ENCODE data around the gene SMPX.

Gene SMPX

GRCh38 chrX:21744721-21745120, 13.2 kb downstream of the SMPX start:
- DNase-seq (ENCODE audit: low read depth in 1 of 2, low spot score in 1 of 2), result no peak

GRCh38 chrX:21744060-21744459, 13.9 kb downstream of the SMPX start:
- no peak for DNase-seq (ENCODE audit: low read depth in 1 of 2, low spot score in 1 of 2)

- DNase-seq (ENCODE audit: low read depth in 1 of 2, low spot score in 1 of 2), result no peak
These were observed 15.8 kb downstream of the SMPX start for GRCh38 chrX:21741869-21742701.

- DNase-seq (ENCODE audit: low read depth in 1 of 2, low spot score in 1 of 2), result no peak
These were observed 16.6 kb downstream of the SMPX start for GRCh38 chrX:21741364-21741763.

GRCh38 chrX:21740329-21741274, 17.3 kb downstream of the SMPX start:
- DNase-seq (ENCODE audit: low read depth in 1 of 2, low spot score in 1 of 2), result no peak

- no peak for DNase-seq (ENCODE audit: low read depth in 1 of 2, low spot score in 1 of 2)
These were observed 19.0 kb downstream of the SMPX start for GRCh38 chrX:21738950-21739287.

- DNase-seq (ENCODE audit: low read depth in 1 of 2, low spot score in 1 of 2), result no peak
These were observed 19.5 kb downstream of the SMPX start for GRCh38 chrX:21738210-21738949.

GRCh38 chrX:21735768-21736127, 22.2 kb downstream of the SMPX start:
- no peak for DNase-seq (ENCODE audit: low read depth in 1 of 2, low spot score in 1 of 2)

- no peak for DNase-seq (ENCODE audit: low read depth in 1 of 2, low spot score in 1 of 2)
These were observed 22.7 kb downstream of the SMPX start for GRCh38 chrX:21735038-21735767.

GRCh38 chrX:21734175-21734574, 23.7 kb downstream of the SMPX start:
- no peak for DNase-seq (ENCODE audit: low read depth in 1 of 2, low spot score in 1 of 2)

- DNase-seq (ENCODE audit: low read depth in 1 of 2, low spot score in 1 of 2), result no peak
These were observed 24.2 kb downstream of the SMPX start for GRCh38 chrX:21733705-21734104.

GRCh38 chrX:21730026-21730425, 27.9 kb downstream of the SMPX start:
- DNase-seq (ENCODE audit: low read depth in 1 of 2, low spot score in 1 of 2), result no peak

- DNase-seq (ENCODE audit: low read depth in 1 of 2, low spot score in 1 of 2), result no peak
These were observed 29.5 kb downstream of the SMPX start for GRCh38 chrX:21728276-21728968.

GRCh38 chrX:21725916-21726315, 32.0 kb downstream of the SMPX start:
- no peak for DNase-seq (ENCODE audit: low read depth in 1 of 2, low spot score in 1 of 2)

- no peak for DNase-seq (ENCODE audit: low read depth in 1 of 2, low spot score in 1 of 2)
These were observed 32.4 kb downstream of the SMPX start for GRCh38 chrX:21725496-21725895.

- no peak for DNase-seq (ENCODE audit: low read depth in 1 of 2, low spot score in 1 of 2)
These were observed 34.1 kb downstream of the SMPX start for GRCh38 chrX:21723814-21724213.

- no peak for DNase-seq (ENCODE audit: low read depth in 1 of 2, low spot score in 1 of 2)
These were observed 34.8 kb downstream of the SMPX start for GRCh38 chrX:21723084-21723483.

GRCh38 chrX:21721195-21721594, 36.7 kb downstream of the SMPX start:
- DNase-seq (ENCODE audit: low read depth in 1 of 2, low spot score in 1 of 2), result no peak

GRCh38 chrX:21718575-21718974, 39.3 kb downstream of the SMPX start:
- no peak for DNase-seq (ENCODE audit: low read depth in 1 of 2, low spot score in 1 of 2)

- DNase-seq (ENCODE audit: low read depth in 1 of 2, low spot score in 1 of 2), result no peak
These were observed 40.1 kb downstream of the SMPX start for GRCh38 chrX:21717802-21718201.
